AG09309 (cell line): ENCODE results near the gene SEC14L1.

ENCODE experiments used
- DNase-seq: peaks from one replicate; pipeline ENCODE4 v3.0.0-alpha.2; 2010; ENCODE audit warnings: low read depth
- H3K4me3 ChIP-seq: 2 replicates; pipeline ENCODE4 v1.5.1; 2011; ENCODE audit warnings: mild to moderate bottlenecking, low read depth, low read length, moderate library complexity; ENCODE audit not compliant: control insufficient read depth
- CTCF ChIP-seq: IDR thresholded peaks from 2 replicates; pipeline ENCODE4 v1.5.1; 2011; ENCODE audit warnings: mild to moderate bottlenecking, low read depth, low read length, inconsistent platforms; ENCODE audit not compliant: insufficient read depth, control insufficient read depth; ENCODE audit errors: missing control alignments

Gene SEC14L1

GRCh38 chr17:77190576-77190975, 49.8 kb downstream of the SEC14L1 start:
- DNase-seq, result no peak
- no peak for TF ChIP-seq CTCF
- H3K4me3 ChIP-seq, result no peak overlapping the region

DNA sequence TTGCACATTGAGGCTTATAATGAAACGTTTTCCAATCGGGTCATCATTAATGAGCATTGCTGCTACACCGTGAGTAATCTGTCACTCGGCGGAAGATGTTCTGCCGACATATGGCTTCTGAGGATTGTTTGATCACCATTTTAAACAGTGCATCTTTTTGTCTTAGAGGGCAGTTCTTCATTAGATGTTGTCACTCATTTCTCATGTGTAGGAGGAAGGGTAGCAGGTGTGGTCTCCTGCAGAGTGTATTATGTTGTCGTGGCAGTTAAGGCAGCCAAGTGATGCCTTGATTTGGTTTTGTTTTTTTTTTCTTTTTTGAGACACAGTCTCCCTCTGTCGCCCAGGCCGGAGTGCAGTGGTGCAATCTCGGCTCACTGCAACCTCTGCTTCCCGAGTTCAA, 50.5 kb downstream of the SEC14L1 start:
- H3K4me3 ChIP-seq, result no peak overlapping the region
- no peak for DNase-seq
- TF ChIP-seq CTCF, result no peak

- DNase-seq, result no peak
- no peak overlapping the region for H3K4me3 ChIP-seq
- TF ChIP-seq CTCF, result no peak
Observed at GRCh38 chr17:77193653-77194052, 52.9 kb downstream of the SEC14L1 start.

DNA sequence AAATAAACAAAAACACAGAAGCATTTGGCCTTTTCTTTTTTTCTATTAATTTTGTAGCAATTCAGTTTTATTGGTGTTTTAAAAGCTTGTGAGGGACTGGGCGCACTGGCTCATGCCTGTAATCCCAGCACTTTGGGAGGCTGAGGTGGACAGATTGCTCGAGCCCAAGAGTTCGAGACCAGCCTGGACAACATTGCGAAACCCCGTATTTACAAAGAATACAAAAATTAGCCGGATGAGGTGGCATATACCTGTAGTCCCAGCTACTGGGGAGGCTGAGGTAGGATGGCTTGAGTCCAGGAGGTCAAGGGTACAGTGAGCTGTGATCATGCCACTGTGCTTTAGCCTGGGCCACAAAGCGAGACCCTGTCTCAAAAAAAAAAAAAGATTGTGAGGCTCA, 53.4 kb downstream of the SEC14L1 start:
- no peak overlapping the region for H3K4me3 ChIP-seq
- no peak for TF ChIP-seq CTCF
- DNase-seq, result no peak

- TF ChIP-seq CTCF, result no peak
- H3K4me3 ChIP-seq, result no peak overlapping the region
- no peak for DNase-seq
Observed at GRCh38 chr17:77196251-77196650, 55.5 kb downstream of the SEC14L1 start.

- no peak for TF ChIP-seq CTCF
- no peak overlapping the region for H3K4me3 ChIP-seq
- DNase-seq, result no peak
Observed at GRCh38 chr17:77197115-77197514, 56.3 kb downstream of the SEC14L1 start.

DNA sequence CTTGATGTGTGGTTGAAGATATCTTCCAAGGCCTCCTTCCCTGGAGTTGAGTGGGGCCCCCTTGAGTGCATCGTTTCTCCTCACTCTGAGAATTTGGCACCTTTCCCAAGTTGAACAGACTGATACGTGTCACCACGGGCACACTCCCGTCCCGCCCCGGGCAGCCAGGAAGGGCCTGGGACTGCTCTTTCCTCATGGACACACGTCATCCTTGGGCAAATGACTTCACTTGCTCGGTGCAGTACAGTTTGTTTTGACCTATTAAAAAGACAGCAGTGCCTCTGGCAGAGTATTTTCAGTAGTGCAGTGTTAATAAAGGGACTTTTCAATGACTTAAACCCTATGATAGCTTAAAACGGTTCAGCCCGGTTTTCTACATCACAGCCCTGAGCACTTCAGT, 59.9 kb downstream of the SEC14L1 start:
- no peak for TF ChIP-seq CTCF
- no peak overlapping the region for H3K4me3 ChIP-seq
- no peak for DNase-seq
